Measurements from ENCODE around the gene NRG2.

The NRG2 gene

DNA sequence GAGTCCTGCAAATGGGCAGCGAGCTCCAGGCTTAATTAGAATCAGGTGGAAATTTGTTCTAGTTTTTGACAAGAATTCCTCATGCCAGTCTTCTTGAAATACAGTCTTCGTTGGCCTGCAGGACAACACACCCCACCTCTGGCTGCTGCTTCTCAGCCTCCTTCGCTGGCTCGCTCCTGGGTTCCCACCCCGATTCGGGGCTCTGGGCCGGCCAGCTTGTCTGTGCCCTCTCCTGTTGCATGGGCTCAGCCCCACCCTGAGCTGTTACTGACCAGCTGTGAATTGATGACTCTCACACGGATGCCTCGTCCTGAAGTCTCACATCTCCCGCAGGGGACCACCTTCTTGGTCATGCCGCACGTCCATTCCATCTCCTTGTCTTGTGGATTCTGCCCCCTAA, 226.5 kb downstream of the NRG2 start:
- no peak overlapping the region for H3K4me3 ChIP-seq (replicated peaks in 1 of 2; ENCODE audit: low read depth in 2 of 2, low read length in 2 of 2)
- DNase-seq (ENCODE audit: low read depth in 2 of 2): no peak
- TF ChIP-seq, protein P1, sequence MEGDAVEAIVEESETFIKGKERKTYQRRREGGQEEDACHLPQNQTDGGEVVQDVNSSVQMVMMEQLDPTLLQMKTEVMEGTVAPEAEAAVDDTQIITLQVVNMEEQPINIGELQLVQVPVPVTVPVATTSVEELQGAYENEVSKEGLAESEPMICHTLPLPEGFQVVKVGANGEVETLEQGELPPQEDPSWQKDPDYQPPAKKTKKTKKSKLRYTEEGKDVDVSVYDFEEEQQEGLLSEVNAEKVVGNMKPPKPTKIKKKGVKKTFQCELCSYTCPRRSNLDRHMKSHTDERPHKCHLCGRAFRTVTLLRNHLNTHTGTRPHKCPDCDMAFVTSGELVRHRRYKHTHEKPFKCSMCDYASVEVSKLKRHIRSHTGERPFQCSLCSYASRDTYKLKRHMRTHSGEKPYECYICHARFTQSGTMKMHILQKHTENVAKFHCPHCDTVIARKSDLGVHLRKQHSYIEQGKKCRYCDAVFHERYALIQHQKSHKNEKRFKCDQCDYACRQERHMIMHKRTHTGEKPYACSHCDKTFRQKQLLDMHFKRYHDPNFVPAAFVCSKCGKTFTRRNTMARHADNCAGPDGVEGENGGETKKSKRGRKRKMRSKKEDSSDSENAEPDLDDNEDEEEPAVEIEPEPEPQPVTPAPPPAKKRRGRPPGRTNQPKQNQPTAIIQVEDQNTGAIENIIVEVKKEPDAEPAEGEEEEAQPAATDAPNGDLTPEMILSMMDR (IDR thresholded peaks at IDR 0.05; ENCODE audit: low read depth, low read length): no peak

DNA sequence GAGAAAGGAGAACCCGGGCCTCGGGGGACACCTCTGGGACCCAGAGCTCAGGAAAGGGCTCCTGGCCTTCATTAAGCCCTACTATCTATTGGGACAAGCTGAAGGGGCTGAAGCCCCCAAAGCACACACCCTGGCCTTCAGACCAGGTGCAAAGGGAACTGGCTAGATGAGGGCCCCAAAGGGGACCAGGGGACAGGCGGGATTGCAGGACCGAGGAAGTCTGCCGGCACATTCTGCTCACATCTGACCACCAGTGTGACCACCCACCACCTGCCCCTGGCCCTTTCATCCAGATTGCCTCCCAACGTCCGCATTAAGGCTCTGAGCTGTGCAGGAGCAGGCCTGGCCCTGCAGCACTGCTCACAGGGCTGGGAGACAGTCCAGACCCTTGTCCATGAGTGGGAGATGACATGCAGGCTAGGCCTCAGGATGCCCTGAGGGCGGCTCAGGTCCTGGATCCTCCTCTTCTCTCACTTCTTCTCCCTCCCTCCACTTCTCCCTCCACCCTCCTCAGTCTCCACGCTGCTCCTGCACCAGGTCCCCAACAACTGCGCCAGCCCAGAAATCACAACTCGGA, 228.3 kb downstream of the NRG2 start:
- no peak for DNase-seq (ENCODE audit: low read depth in 2 of 2)
- H3K4me3 ChIP-seq (replicated peaks in 1 of 2; ENCODE audit: low read depth in 2 of 2, low read length in 2 of 2): no peak overlapping the region
- TF ChIP-seq, protein P1 (IDR thresholded peaks at IDR 0.05; ENCODE audit: low read depth, low read length): no peak

DNA sequence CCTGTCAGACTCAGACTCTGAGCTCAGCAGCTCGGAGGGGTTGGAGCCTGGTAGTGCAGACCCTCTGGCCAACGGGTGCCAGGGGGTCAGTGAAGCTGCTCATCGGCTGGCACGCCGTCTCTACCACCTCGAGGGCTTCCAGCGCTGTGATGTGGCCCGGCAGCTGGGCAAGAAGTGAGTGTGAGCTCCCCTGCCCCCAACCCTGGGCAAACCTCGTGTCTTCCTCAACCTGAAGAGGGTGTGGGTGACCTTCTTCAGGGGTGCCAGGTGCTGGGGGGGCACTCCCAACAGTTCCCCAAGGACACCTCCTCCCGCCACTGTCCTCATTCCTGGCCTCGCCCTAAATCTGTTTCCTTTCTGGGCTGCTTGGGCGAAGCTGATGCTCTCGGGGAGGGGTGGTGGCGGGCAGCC, 228.9 kb downstream of the NRG2 start:
- H3K4me3 ChIP-seq (replicated peaks in 1 of 2; ENCODE audit: low read depth in 2 of 2, low read length in 2 of 2): no peak overlapping the region
- TF ChIP-seq, protein P1 (IDR thresholded peaks at IDR 0.05; ENCODE audit: low read depth, low read length): no peak
- DNase-seq (ENCODE audit: low read depth in 2 of 2): no peak

DNA sequence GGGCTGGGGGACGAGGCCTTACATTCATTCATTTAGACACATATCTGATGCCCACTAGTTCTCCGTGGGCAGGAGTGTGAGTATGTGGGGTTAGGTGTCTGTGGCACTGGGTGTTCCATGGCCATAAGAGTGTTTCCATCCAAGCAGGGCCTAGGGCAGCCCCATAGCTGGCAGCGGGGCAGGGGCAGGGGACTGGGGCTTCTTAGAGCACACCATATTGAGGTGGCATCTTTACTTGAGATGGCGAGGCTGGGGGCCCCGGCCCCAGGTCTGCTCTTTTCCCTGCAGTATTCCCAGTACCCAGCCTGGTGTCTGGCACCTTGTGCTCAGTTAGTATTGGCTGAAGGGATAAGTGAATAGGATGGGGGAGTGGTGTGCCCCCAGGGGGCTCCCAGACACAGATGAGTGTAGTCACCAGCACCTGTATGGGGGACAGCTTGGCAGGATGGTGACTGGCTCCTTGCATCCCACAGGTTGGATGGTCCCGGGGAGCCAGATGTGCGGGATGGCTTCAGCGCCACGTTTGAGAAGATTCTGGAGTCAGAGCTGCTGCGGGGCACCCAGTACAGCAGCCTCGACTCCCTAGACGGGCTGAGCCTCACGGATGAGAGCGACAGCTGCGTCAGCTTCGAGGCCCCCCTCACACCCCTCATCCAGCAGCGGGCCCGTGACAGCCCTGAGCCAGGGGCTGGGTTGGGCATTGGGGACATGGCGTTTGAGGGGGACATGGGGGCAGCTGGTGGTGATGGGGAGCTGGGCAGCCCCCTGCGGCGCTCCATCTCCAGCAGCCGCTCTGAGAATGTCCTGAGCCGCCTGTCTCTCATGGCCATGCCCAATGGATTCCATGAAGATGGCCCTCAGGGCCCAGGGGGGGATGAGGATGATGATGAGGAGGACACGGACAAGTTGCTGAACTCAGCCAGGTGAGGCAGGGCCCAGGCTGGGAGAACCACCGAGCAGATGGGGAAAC, 230.0 kb downstream of the NRG2 start:
- no peak overlapping the region for H3K4me3 ChIP-seq (replicated peaks in 1 of 2; ENCODE audit: low read depth in 2 of 2, low read length in 2 of 2)
- DNase-seq (ENCODE audit: low read depth in 2 of 2): no peak
- TF ChIP-seq, protein P1 (IDR thresholded peaks at IDR 0.05; ENCODE audit: low read depth, low read length): no peak

DNA sequence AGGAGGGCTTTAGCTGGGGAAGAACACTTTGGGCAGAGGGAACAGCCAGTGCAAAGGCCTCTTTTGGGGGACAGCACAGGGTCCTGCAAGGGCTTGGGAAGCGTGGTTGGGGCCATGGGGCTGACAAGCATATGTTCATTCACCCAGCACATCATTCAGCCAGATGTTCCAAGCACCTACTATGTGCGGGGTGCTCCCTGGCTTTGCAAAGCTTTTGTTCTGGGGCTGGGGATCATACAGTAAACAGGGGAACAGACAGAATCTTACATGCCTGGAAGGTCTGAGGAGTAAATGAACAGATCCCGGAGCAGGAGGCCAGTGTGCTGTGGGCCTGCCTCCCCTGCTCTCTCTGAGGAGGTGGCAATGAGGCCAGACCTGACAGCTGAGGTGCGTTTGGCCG, 230.8 kb downstream of the NRG2 start:
- H3K4me3 ChIP-seq (replicated peaks in 1 of 2; ENCODE audit: low read depth in 2 of 2, low read length in 2 of 2): no peak overlapping the region
- TF ChIP-seq, protein P1 (IDR thresholded peaks at IDR 0.05; ENCODE audit: low read depth, low read length): no peak
- no peak for DNase-seq (ENCODE audit: low read depth in 2 of 2)

DNA sequence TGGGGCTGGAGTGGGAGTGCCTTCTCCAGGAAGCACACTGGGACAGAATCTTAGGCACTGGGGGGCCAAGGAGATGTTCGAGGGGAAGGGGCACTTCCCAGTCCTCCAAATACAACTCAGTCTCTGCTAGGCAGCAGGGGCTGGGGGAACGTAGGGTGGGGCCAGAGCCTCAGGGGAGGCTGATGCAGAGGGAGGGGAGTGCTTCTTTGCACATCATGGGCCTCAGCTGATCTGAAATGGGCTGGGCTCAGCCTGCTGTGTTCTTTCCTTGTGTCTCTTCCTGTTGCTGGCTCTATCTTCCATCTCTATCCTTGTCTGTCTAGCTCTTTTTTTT, 231.9 kb downstream of the NRG2 start:
- H3K4me3 ChIP-seq (replicated peaks in 1 of 2; ENCODE audit: low read depth in 2 of 2, low read length in 2 of 2): no peak overlapping the region
- no peak for DNase-seq (ENCODE audit: low read depth in 2 of 2)
- TF ChIP-seq, protein P1 (IDR thresholded peaks at IDR 0.05; ENCODE audit: low read depth, low read length): no peak
